KBM-7 (cell line): ENCODE data around the gene CHMP6.

Experiments used
- DNase-seq: peaks from one replicate; pipeline ENCODE4 v3.0.0-alpha.2; 2015
- in situ Hi-C: fragments of 300-500 bp; cut with MboI; formaldehyde crosslinking; loops from 2 replicates; pipeline ENCODE4 v1.14.3; 2020; ENCODE audit warnings: low sequenced_read_pairs, low pct_unique_long_range_greater_than_20kb, mixed read lengths

CHMP6 gene

GRCh38 chr17:80969674-80970043, 22.0 kb upstream of the CHMP6 start:
- in situ Hi-C loops: loop anchor here (10.0 kb wide), 1 partner anchor 545 kb away; no protein-coding TSS in a partner anchor

GRCh38 chr17:80970044-80970761, 21.4 kb upstream of the CHMP6 start:
- DNase-seq: peak; percentile 37

More at GRCh38 chr17:80969674-80970043, 22.0 kb upstream of the CHMP6 start:
- DNase-seq: no peak

DNA sequence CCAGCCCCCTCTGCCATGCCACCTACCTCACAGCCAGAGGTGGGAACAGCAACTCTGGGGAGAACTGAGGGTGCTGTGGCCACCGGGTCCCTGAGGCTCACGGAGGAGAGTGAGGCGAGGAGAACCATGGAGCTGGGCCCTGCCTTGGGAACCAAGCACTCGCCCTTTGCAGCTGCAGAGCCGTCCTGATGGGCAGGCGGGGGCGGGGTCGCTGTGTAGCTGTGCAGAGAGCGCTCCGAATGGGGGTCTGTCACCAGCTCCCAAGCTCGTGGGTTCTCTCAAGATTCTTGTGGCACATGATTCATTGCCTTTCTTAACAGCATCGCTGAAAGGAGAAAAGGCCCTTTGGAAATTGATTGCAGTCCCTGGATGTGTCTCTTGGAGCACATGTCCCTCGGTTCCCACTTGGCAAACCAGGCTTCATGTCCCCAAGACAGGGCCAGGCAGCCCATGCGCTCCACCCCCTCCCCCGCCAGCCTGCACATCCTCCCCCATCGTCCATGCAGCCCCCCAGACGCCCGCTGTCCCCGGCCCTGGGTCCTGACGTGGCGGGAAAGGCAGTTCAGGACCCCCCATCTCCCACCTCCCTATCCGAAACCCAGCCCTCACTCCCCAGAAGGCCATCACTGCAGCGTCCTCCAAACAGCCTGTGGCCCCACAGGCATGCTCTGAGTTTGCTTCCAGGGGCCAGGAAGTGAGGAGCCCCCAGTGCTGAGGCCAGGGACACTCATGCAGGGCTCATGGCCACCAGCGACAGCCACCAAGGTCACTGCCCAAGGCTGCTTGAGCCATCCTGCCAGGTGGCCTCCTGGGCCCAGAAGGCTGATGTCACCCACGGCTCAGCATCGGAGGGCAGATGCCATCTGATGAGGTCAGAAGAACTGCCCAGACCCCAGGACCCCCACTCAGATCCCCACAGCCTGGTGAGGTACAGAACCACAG, 20.6 kb upstream of the CHMP6 start:
- no peak for DNase-seq
- in situ Hi-C loops: loop anchor here (10.0 kb wide), 1 partner anchor 546 kb away; no protein-coding TSS in a partner anchor

More at GRCh38 chr17:80970044-80970761, 21.4 kb upstream of the CHMP6 start:
- in situ Hi-C loops: loop anchor here (10.0 kb wide), 1 partner anchor 545 kb away; no protein-coding TSS in a partner anchor

DNA sequence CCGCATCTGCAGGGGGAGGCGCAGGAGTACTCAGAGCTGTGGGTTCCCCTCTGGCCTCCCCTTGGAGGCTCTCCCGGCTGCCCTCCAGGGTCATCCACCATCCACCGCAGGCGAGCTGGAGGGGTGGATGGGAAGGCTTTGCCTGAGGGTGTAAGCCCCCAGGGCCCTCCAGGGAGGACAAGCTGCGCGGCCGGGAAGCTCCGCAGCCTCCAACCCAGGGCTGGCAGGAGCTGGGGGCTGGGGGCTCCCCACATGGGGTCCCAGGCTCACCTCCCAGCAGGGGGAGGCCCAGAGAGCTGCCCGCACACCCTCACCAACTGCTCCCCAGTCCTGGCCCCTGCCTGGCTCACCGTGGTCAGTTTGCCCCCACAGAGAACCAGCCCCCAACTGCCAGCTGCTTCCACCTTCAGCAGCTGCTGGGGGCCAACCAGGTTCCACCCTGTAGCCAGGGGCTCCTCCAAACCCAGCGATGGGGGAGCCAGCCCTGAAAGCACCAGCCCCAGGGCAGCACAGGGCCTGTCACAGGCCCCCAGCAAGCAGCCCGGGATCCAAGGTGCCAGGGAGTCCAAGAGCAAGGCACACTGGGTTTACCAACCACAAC, 19.8 kb upstream of the CHMP6 start:
- in situ Hi-C loops: loop anchor here (10.0 kb wide), 1 partner anchor 547 kb away; no protein-coding TSS in a partner anchor
- no peak for DNase-seq

- in situ Hi-C loops: loop anchor here (10.0 kb wide), 1 partner anchor 552 kb away; no protein-coding TSS in a partner anchor
- DNase-seq: no peak
These were observed 14.9 kb upstream of the CHMP6 start for GRCh38 chr17:80976701-80977100.

GRCh38 chr17:80977172-80977571, 14.5 kb upstream of the CHMP6 start:
- no peak for DNase-seq
- in situ Hi-C loops: loop anchor here (10.0 kb wide), 1 partner anchor 552 kb away; no protein-coding TSS in a partner anchor

DNA sequence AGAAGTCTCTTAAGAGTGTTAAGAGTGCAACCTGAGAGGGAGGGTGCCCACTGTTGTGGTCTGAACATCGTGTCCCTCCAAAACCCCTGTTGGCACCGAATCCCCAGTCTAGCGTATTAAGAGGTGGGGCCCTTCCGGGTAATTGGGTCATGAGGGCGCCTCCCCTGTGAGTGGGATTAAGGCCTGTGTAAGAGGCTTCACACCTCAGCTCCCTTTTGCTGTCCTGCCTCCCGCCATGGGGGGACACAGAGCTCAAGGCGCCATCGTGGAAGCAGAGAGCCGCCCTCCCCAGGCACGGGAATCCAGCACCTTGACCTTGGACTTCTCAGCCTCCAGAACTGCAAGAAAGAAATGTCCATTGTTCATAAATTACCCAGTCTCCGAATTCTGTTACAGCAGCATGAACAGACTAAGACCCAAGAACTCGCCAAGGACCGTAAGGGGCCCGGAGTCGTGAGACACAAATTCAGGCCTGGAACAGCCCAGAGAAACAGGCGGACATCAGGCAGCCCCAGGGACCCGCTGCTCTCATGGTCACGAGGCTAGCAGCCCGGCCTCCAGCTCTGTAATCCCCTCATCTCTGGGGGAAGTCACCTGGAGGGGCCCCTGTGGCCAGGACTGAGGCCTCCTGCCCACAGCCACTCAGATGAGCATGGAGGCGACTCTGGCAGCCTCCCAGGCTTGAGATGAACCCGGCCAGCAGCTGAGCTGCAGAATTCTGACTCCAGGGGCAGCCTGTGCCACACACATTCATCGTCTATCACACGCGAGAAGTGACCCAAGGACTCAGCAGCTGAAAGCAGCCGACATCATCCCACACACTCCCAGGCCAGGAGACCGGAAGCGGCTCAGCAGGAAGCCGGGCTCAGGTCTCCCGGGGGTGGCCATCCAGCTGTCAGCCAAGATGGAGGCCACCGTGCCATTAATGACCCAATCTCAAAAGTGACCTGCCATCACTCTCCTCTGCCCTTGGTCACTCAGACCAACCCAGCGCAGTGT, 12.8 kb upstream of the CHMP6 start:
- no peak for DNase-seq
- in situ Hi-C loops: loop anchor here (10.0 kb wide), 1 partner anchor 554 kb away; no protein-coding TSS in a partner anchor

DNA sequence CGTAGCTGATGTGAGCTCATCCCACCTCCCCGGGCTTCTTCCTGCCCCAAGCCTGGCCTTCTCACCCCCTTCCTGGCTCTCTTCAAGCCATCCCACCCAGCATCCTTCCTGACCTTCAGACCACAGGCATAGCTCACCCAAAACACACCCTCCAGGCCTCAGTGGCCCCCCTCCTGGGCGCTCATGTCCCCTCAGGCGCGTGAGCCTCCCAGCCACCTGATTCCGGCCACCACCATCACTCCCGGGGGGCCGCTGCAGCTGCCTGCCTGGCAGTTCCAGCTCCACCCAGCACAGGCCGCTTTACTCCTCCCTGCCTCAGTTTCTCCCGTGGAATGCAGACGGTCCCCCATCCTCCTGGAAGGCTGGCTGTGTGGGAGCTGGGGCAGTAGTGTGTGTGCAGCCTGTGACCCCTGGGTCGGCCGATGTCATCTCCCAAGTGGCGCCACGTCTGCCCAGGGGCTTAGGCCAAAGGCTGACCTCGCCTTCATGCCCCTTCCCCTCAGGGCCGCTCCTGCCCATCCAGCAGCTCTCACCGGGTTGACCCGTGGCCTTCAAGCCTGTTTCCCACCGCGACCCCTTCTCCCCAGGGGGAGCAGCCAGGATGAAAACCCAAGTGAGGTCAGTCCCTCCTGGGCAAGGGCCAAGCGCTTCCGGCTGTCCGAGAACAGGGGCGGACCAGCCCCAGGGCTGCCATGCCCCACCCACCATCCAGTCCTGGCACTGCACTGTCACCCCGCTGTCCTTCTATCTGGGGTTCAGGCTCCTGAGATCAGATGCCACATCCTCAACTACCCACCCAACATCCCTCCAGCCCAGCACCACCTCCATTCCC, 11.9 kb upstream of the CHMP6 start:
- in situ Hi-C loops: loop anchor here (10.0 kb wide), 1 partner anchor 555 kb away; no protein-coding TSS in a partner anchor
- DNase-seq: no peak

DNA sequence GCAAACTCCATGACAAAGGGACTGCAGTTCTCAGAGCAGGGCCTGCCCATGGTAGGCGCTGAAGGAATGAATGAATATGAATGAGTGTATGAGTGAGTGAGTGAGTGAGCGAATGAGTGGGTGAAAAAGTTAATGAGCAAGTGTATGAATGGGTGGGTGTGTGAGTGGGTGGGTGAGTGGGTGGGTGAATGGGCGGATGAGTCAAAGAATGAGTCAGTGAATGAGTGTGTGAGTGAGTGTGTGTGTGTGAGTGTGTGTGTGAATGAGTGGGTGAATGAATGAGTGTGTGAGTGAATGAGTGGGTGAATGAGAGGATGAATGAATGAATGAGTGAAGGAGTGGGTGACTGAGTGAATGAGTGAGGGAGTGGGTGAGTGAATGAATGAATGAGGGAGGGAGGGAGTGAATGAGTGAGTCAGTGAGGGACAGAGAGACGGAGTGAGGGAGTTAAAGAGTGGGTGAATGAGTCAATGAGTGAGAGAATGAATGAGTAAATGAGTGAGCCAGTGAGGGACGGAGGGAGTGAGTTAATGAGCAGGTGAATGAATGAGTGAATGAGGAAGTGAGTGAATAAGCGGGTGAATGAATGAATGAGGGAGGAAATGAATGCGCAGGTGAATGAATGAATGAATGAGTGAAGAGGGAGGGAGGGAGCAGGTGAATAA, 11.1 kb upstream of the CHMP6 start:
- DNase-seq: no peak
- in situ Hi-C loops: no loop called here

DNA sequence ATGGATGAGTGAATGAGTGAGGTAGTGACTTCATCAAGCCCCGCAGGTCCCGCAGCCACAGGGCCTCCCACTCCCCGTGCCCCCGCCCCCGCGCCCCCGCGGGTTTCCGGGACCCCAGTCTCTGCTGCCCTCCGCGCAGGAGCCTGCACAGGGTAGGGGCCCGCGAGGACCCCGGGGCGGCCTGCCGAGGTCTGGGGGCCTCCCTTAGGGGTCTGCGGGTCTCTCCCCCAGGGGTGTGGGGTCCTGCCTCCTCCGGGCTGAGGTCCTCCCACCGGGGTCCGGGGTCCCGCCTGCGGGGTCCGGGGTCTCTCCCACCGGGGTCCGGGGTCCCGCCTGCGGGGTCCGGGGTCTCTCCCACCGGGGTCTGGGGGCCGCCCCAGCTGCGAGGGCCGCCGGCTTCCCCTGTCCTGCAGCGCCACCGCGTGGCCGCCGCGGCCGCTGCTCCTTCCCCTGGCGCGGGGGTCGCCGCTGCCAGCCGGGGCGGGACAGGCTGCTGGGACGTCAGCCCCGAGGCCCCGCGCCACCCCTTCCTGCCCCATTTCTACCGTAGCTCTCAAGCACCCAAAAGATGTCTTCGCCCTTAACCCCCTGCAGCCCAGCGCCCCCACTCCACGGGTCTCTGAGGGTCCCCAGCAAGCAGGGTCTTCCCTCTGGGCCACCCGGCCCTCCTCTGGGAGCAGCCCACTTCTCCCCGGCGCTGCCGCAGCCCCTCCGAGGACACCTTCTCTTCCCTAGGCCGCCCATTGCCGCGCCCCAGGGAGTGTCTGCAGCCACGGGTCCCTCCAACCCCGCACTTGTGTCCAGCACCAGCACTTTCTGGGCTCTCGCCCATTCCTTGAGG, 10.4 kb upstream of the CHMP6 start:
- no peak for DNase-seq
- in situ Hi-C loops: no loop called here

- in situ Hi-C loops: no loop called here
- DNase-seq: no peak
These were observed 9.7 kb upstream of the CHMP6 start for GRCh38 chr17:80981929-80982425.

- in situ Hi-C loops: no loop called here
These were observed 9.1 kb upstream of the CHMP6 start for GRCh38 chr17:80982426-80982974.

GRCh38 chr17:80983545-80983944, 8.1 kb upstream of the CHMP6 start:
- DNase-seq: no peak
- in situ Hi-C loops: no loop called here

More at GRCh38 chr17:80982426-80982974, 9.1 kb upstream of the CHMP6 start:
- DNase-seq: no peak

GRCh38 chr17:80984749-80985148, 6.9 kb upstream of the CHMP6 start:
- DNase-seq: no peak
- in situ Hi-C loops: no loop called here

DNA sequence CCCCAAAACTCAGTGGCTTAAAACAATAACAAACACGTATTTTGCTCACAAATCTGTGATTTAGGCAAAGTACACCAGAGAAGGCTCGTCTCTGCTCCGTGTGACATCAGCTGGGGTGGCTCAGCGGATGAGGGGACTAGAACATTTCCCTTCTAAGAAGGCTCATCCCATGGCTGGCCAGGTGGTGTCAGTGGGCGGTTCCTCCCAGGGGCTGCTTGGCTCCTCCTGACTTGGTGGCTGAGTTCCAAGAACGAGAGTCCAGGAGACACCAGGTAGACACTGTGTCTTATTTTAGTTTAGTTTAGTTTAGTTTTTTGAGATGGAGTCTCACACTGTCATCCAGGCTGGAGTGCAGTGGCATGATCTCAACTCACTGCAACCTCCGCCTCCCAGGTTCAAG, 5.6 kb upstream of the CHMP6 start:
- in situ Hi-C loops: no loop called here
- no peak for DNase-seq
